SH-SY5Y (cell line): ENCODE measurements around the gene ACOXL.

Experiments used
- GATA2 ChIP-seq: IDR thresholded peaks from 2 replicates; pipeline ENCODE4 v1.6.1; 2011; ENCODE audit warnings: mild to moderate bottlenecking, low read depth, low read length
- GATA3 ChIP-seq: IDR thresholded peaks from 2 replicates; pipeline ENCODE4 v1.6.1; 2011; ENCODE audit warnings: low read depth, mild to moderate bottlenecking, low read length, moderate library complexity

DNA sequence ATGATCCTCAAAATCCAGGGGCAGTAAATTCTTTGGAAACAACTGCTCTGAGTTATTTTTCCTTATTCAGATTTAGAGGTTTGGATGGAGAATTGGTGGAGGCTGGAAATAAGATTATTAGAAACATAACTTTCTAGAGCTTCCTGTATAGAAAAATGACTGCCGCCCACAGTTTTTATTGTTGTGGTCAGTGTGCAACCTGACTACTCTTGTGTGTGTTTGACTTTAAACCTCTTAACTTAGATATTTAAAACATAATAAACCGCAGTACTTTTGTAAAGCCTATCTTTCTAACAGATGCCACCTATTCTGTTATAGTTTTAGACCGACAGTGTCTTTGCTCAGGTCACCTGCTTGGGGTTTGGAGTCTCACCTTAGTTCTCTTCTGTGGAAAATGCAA, 272.9 kb downstream of the ACOXL start:
- no peak for TF ChIP-seq GATA2
- no peak for TF ChIP-seq GATA3
